IPS-18a (cell line): ENCODE measurements around the gene CRTC3.
"Not testable (repeated sequence)": the region's sequence is repeated elsewhere in the genome, so short reads cannot be mapped to it uniquely, and the experiment has no call there.

Source experiments
- H3K27ac ChIP-seq: one replicate; pipeline ENCODE4 v1.5.1; 2013; ENCODE audit warnings: low read length
- H3K27me3 ChIP-seq: one replicate; pipeline ENCODE4 v1.6.1; 2013; ENCODE audit warnings: mild to moderate bottlenecking, low read length; ENCODE audit not compliant: control insufficient read depth, insufficient read depth
- H3K36me3 ChIP-seq: one replicate; pipeline ENCODE4 v1.6.1; 2013; ENCODE audit warnings: low read depth, low read length; ENCODE audit not compliant: control insufficient read depth
- H3K4me1 ChIP-seq: one replicate; pipeline ENCODE4 v1.6.1; 2013; ENCODE audit warnings: low read depth, low read length; ENCODE audit not compliant: control insufficient read depth
- H3K4me3 ChIP-seq: one replicate; pipeline ENCODE4 v1.5.1; 2013; ENCODE audit warnings: low read length
- H3K9ac ChIP-seq: one replicate; pipeline ENCODE4 v1.6.1; 2013; ENCODE audit warnings: mild to moderate bottlenecking, low read length, moderate library complexity
- H3K9me3 ChIP-seq: one replicate; pipeline ENCODE4 v1.6.1; 2013; ENCODE audit warnings: low read depth, low read length; ENCODE audit not compliant: control insufficient read depth

The CRTC3 gene

GRCh38 chr15:90497376-90497775 lies 32.3 kb upstream of the CRTC3 start:
- H3K36me3 ChIP-seq, result peaks cover 49% of the 10 kb centered on the region
- no peaks in the 10 kb centered on the region for H3K9me3 ChIP-seq
- no peaks in the 10 kb centered on the region for H3K27me3 ChIP-seq
- H3K4me3 ChIP-seq, result no peak overlapping the region
- H3K27ac ChIP-seq, result no peak overlapping the region
- H3K4me1 ChIP-seq, result no peaks in the 10 kb centered on the region
- no peak overlapping the region for H3K9ac ChIP-seq

GRCh38 chr15:90497912-90498311 lies 31.8 kb upstream of the CRTC3 start:
- Histone ChIP-seq H3K27ac (no peak overlapping the region), H3K9ac (no peak overlapping the region), H3K9me3 (no peaks in the 10 kb centered on the region), H3K4me3 (no peak overlapping the region), H3K4me1 (no peaks in the 10 kb centered on the region), H3K27me3 (no peaks in the 10 kb centered on the region), H3K36me3 (peaks cover 43% of the 10 kb centered on the region)

GRCh38 chr15:90500171-90500570 lies 29.6 kb upstream of the CRTC3 start:
- Histone ChIP-seq H3K36me3 (peaks cover 27% of the 10 kb centered on the region), H3K4me3 (no peak overlapping the region), H3K27me3 (no peaks in the 10 kb centered on the region), H3K4me1 (no peaks in the 10 kb centered on the region), H3K9ac (no peak overlapping the region), H3K9me3 (no peaks in the 10 kb centered on the region), H3K27ac (no peak overlapping the region)

- Histone ChIP-seq H3K9ac (no peak overlapping the region), H3K9me3 (no peaks in the 10 kb centered on the region), H3K36me3 (peaks cover 27% of the 10 kb centered on the region), H3K27me3 (no peaks in the 10 kb centered on the region), H3K27ac (no peak overlapping the region), H3K4me1 (no peaks in the 10 kb centered on the region), H3K4me3 (no peak overlapping the region)
These were observed 27.8 kb upstream of the CRTC3 start for GRCh38 chr15:90501898-90502297.

- not testable (repeated sequence) for H3K9ac ChIP-seq, H3K4me3 ChIP-seq
These were observed 18.9 kb upstream of the CRTC3 start for GRCh38 chr15:90510781-90511180.

GRCh38 chr15:90511211-90511618 lies 18.5 kb upstream of the CRTC3 start:
- not testable (repeated sequence) for H3K9me3 ChIP-seq, H3K4me3 ChIP-seq, H3K9ac ChIP-seq, H3K4me1 ChIP-seq, H3K36me3 ChIP-seq, H3K27ac ChIP-seq
- peaks cover 13% of the 10 kb centered on the region for H3K27me3 ChIP-seq

More at GRCh38 chr15:90510781-90511180, 18.9 kb upstream of the CRTC3 start:
- not testable (repeated sequence) for H3K36me3 ChIP-seq, H3K9me3 ChIP-seq, H3K4me1 ChIP-seq, H3K27ac ChIP-seq
- peaks cover 13% of the 10 kb centered on the region for H3K27me3 ChIP-seq

GRCh38 chr15:90512276-90512675 lies 17.4 kb upstream of the CRTC3 start:
- Histone ChIP-seq H3K4me3 (no peak overlapping the region), H3K27ac (no peak overlapping the region), H3K9me3 (no peaks in the 10 kb centered on the region), H3K27me3 (peaks cover 13% of the 10 kb centered on the region), H3K9ac (no peak overlapping the region), H3K4me1 (no peaks in the 10 kb centered on the region), H3K36me3 (no peaks in the 10 kb centered on the region)

GRCh38 chr15:90512981-90513380 lies 16.7 kb upstream of the CRTC3 start:
- no peak overlapping the region for H3K4me3 ChIP-seq
- no peak overlapping the region for H3K27ac ChIP-seq
- peaks cover 13% of the 10 kb centered on the region for H3K27me3 ChIP-seq
- no peak overlapping the region for H3K9ac ChIP-seq
- H3K9me3 ChIP-seq, result no peaks in the 10 kb centered on the region
- H3K4me1 ChIP-seq, result no peaks in the 10 kb centered on the region
- no peaks in the 10 kb centered on the region for H3K36me3 ChIP-seq

- Histone ChIP-seq H3K4me3 (no peak overlapping the region), H3K9ac (no peak overlapping the region), H3K27ac (no peak overlapping the region), H3K27me3 (peaks cover 13% of the 10 kb centered on the region), H3K36me3 (no peaks in the 10 kb centered on the region), H3K9me3 (no peaks in the 10 kb centered on the region), H3K4me1 (no peaks in the 10 kb centered on the region)
These were observed 16.3 kb upstream of the CRTC3 start for GRCh38 chr15:90513448-90513847.

GRCh38 chr15:90513893-90514292 lies 15.8 kb upstream of the CRTC3 start:
- not testable (repeated sequence) for H3K4me1 ChIP-seq, H3K27ac ChIP-seq, H3K4me3 ChIP-seq, H3K36me3 ChIP-seq, H3K9me3 ChIP-seq, H3K9ac ChIP-seq
- H3K27me3 ChIP-seq, result peaks cover 13% of the 10 kb centered on the region

GRCh38 chr15:90519688-90520087 lies 10.0 kb upstream of the CRTC3 start:
- H3K9ac ChIP-seq, result no peak overlapping the region
- no peak overlapping the region for H3K4me3 ChIP-seq
- H3K4me1 ChIP-seq, result no peaks in the 10 kb centered on the region
- no peaks in the 10 kb centered on the region for H3K9me3 ChIP-seq
- H3K27ac ChIP-seq, result no peak overlapping the region
- H3K36me3 ChIP-seq, result no peaks in the 10 kb centered on the region
- no peaks in the 10 kb centered on the region for H3K27me3 ChIP-seq

- Histone ChIP-seq H3K9me3 (no peaks in the 10 kb centered on the region), H3K27me3 (no peaks in the 10 kb centered on the region), H3K27ac (no peak overlapping the region), H3K9ac (no peak overlapping the region), H3K4me1 (no peaks in the 10 kb centered on the region), H3K4me3 (no peak overlapping the region), H3K36me3 (no peaks in the 10 kb centered on the region)
These were observed 9.4 kb upstream of the CRTC3 start for GRCh38 chr15:90520365-90520764.
